GM21737 (cell line): Measurements from ENCODE around the gene TBATA.

Experiments
- ATAC-seq: cut with Tn5 transposase; IDR thresholded peaks from one replicate; pipeline ENCODE4 v1.9.1; 2021; ENCODE audit warnings: mild to moderate bottlenecking, moderate library complexity; ENCODE audit not compliant: unreplicated experiment

The TBATA gene

DNA sequence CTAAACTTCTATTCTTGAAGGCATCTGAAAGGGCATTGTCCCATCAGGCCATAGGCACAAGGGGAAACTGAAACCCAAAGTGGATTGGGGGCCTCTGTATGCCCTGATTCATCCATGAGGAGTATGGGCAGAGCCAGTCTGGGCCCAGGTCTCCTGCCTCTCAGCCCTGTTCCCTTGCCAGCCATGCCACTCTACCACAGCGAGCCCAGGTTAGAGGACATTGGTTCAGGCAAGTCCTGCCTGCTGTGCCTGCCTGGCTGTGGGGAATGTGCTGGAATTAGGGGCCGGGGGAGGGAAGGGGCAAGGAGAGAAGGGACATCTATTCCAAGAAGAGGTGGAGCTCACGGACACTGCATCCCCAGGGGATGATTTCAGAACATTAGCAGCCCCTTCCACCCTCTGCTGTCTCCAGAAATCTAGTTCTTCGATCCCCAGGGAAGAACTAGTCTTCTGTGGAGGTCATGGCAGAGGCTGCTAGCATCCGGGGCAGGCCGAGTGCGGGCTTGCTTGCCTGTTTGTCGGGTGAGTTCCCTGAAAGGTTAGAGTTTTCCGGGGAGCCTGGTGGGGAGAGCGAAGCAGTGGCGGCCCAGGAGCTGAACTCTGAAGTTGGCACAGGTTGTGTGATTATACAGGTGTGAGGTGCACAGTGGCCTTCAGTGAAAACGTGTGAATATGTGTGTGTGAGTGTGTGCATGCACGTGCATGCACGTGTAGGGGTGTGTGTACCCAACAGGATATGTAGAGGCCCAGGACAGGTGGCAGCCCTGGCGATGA is 37.8 kb downstream of the TBATA start:
- no peak for ATAC-seq

DNA sequence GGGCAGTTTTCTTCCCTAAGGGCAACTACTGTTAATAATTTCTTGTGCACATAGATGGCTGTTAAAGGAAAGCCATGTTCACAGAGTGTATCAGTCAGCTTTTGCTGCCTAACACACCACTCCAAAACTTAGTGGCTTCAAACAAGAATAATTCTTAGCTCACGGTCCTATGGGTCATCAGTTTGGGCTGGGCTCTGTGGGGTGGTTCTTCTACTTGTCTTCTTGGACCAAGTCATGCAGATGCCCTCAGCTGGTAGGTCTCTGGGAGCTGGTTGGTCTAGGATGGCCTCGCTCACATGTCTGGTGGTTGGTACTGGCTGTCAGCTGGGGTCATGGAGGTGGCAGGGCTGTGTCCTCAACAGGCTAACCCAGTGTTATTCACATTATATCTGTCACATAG is 39.6 kb downstream of the TBATA start:
- no peak for ATAC-seq

DNA sequence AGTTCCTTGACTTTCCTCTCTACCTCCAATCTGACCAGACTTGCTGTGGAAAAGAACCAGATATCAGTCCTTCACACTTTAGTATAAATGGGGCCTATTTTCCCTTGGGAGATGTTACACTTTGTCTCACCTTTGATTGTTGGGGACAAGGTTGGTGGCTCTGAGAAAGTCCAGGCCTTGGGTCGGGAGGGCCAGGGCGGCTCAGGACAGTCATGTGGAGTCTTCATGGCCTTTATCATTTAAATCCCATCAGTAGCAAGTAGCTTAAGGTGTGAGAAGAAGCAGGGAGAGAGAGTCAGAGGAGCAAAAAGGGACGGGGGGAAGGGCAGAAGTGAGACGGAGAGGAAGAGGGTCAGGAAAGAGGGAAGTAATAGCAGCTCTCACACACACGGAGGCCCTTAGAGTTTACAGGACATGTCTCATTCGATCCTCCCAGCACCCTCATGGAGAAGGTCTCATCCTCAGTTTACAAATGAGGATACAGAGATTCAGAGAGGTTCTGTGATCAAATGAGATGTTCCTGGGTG is 40.5 kb downstream of the TBATA start:
- no peak for ATAC-seq

DNA sequence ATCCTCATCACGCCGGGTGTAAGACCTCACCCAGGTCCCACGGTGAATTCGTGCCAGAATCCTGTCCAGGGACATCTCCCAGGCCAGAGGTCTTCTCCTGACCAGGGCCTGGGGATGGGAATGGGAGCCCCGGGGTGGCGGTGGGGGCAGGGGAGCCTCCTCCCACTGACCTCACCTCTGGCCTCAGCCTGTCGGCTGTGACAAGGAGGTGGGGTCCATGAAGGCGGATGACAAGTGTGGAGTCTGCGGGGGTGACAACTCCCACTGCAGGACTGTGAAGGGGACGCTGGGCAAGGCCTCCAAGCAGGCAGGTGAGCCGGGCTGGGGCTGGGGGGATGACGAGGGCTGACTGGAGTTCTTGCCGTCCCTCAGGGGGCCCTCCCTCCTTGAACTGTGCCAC is 41.3 kb downstream of the TBATA start:
- no peak for ATAC-seq

DNA sequence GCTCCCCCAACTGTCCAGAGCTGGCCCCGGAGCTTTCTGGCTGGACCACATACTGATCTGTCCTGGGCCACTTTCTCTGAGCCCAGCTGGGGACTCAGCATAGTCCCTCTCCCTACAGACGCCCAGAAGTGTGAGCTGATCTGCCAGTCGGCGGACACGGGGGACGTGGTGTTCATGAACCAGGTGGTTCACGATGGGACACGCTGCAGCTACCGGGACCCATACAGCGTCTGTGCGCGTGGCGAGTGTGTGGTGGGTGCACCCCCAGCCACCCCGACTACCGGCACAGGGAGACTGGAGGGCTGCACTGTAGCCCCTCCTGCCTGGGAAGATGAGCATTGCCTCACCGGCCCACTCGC is 41.8 kb downstream of the TBATA start:
- ATAC-seq, result no peak

DNA sequence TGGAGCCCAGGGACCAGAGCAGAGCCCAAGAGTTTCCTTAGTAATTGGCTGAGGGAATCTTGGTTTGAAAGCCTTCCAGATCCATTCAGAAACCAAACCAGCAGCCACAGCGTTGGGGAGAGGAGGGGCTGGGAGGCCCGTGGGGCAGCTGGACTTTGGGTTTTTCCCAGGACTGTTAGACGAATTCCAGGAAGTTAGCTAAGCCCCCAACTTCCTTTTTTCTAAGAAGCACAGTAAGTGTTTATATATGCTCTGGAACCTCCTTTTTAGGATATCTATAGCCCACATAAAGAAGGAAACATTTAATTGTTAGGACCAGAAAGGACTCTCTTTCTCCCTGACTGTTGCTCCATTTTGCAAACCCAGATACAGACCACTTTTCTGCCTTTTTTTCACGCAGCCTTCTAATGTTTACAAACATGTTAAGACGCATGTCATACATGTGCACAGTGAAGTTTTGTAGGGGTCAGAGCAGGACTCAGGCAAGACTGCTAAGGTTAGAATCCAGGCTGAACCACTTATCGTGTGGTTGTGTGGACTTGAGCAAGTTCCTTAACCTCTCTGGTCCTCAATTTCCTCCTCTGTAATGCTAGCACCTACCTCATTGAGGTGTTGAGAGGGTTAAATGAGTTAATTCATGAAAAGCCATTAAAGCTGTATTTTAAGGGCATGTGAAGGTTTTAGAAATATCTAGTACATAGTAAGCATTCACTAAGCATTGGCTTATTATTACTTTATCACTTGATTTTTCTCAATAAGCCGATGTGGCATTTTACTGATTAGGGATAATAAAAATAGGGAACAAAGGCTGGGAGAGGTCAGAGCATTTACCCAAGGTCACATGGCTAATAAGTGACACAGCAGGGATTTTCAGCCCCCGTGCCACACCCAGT is 42.4 kb downstream of the TBATA start:
- no peak for ATAC-seq

DNA sequence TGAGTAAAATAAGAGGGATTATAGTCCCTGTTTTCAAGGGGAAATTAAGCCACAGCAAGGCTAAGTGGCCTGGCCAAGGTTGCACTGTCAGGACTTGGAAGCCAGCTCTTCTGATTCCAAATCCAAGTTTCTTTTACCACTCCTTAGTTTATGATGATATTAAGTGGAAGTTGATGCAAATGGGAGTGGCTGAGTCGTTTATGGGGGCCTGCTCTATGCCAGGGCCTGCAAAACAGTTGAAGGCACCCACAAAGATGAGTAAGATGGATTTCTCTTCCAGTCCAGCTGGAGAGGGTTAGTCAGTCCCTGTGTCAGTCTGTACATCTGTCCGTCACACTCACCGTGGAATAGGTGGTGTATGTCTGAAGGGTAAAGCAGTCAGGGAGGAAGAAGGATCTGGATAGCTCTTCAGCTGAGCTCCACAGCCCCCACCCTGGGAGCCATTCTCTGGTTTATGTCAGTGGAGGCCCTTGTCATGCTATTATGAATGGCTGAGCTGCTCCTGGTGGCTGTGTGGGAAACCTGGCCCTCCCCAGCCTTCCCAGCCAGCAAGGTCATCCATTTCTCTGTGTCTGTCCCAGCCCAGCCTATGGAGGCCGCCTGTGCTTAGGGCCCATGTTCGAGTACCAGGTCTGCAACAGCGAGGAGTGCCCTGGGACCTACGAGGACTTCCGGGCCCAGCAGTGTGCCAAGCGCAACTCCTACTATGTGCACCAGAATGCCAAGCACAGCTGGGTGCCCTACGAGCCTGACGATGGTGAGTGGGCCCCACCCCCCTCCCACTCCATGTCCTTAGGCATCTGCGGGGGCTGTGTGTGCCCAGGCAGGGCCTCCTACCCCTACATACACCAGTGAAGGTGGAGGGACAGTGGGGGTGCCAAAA is 44.5 kb downstream of the TBATA start:
- ATAC-seq, result no peak

DNA sequence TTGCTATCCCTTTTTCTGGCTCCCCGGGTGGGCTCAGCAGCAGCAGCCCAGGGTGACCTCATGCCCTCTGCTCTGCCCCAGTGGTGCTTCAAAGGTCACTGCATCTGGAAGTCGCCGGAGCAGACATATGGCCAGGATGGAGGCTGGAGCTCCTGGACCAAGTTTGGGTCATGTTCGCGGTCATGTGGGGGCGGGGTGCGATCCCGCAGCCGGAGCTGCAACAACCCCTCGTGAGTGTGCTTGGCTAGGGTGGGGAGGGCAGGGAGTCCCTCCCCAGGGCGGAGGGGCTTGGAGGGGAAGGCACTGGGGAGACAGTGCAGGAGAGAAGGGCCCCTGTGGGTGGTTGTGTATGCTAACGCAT is 46.4 kb downstream of the TBATA start:
- no peak for ATAC-seq

DNA sequence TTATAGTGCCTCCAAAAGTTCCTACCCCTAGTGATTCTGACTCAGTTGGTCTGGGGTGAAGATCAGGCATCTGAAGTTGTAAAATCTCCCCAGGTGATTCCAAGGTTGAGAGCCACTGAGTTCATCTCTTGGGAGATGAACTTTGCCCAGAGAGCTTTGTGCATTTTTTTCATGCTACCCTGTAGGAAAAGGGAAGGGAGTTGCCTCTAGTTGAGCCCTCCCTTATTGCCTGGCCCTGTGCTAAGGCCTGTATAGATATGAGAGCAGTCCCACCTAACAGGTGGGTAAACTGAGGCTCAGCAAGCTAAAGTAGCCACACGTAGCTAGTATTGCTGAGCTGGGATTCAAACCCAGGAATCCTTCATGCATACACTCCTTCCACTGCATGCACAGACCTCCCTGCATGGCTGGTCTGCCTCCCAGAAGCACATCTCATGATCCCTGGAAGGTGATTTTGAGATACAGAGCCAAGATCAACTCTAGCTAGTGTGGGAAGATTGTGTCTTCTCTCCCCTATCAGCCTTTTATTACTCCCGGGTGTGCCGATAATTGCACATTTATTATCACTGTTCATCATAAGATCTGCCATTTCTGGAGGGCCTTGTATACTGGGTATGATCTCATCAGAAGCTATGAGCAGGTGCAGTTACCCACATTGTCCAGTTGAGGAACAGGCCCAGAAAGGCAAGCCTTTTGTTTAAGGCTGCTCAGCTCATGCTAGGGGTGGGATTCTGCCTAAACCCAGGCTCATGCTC is 47.0 kb downstream of the TBATA start:
- ATAC-seq, result no peak

DNA sequence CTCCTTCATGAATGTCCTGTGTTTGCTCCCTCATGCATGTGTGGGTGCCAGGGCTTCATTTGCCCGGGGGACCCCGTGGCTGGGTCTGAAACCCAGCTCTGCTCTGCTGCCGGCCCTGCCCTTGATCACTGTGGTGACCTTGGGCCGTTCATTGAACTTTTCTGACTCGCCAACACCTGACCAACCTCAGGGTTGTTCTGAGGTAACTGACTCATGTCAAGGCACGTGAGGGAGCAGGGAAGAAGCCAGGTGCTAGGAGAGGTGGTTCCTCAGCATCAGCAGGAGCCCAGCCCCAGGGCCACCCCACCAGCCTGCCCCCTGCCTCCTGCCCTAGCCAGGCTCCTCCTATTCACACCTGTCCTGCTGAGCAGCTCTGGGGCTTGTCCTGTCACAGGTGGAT is 47.9 kb downstream of the TBATA start:
- ATAC-seq, result no peak

DNA sequence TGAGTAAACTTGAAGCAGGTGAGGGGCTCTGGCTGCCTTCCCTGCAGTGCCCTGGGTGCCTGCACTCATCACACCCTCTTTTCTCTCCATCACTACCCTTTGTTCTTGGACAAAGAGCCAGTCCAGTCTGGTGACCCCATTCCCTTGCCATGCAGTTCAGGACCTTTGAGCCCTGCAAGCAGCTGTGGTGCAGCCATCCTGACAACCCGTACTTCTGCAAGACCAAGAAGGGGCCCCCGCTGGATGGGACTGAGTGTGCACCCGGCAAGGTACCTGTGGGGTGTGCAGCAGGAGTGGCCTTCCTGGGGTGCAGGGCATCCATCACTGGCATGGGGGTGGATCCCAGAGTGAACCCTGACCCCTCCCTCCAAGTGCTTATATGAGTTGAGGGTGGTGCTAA is 48.7 kb downstream of the TBATA start:
- no peak for ATAC-seq

DNA sequence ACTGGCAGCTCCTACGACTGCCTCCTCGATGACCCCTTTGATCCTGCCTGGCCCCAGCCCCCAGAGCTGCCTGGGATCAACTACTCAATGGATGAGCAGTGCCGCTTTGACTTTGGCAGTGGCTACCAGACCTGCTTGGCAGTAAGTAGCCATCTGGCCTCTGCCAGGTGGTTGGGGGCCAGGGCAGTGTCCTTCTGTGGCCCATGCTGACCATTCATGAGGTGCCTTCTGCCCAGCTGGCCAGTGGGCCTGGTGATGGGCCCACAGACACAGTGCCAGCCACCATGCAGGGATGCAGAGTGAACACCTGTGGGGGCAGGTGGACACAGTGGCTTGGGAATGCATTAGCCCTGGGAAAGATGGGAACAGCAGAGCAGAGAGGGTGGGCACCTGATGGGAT is 50.0 kb downstream of the TBATA start:
- ATAC-seq, result no peak

DNA sequence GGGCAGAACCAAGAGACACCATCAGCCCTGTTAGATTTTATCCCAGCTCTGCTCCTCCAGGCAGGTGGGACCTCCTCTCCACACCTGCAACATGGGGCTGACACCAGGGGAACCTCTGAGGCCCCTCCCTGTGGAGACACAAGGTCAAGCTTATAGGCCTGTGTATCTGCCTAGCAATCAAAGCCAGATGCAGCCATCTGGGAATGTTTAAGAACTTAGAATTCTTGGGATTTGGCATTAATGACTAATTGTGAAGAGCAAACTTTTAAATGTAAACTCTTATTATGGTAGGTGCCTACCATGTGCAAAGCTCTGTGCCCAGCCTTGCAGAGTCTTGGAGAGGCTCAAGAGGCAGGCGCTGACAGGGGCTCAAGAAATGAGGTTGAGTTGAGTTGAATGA is 52.1 kb downstream of the TBATA start:
- no peak for ATAC-seq

DNA sequence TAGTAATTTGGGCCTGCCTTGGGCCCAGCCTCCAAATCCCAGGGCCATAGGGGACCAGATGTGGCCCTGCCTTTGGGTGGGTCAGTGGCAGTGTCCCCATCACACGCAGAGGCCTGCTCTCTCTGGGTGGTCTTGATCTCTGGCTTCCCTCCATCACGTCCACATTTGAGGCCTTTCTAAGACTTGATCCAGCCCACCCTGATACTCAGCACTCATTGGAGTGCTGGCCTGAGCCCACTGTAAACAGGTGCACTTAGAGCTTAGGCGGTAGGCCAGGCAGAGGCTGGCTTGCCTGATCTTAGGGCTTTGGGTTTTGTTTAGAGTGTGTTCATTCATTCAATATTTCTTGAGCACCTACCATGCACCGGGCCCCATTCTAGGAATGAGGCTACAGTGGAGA is 52.6 kb downstream of the TBATA start:
- ATAC-seq, result no peak

DNA sequence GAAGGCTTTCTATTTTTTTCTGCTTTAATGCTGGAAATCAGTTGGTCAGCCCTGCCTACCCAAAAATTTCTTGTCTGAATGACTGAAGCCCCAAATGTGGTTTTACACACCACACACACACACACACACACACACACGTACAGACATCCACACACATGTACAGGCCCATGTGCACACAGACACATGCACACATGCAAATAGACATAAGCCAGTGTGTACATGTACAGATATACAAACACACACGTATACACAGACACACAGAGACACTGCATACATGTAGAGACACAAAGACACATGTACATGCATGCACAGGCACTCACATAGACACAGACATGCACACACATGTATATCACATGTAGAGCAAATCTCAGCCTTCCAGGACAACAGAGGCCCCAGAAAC is 54.2 kb downstream of the TBATA start:
- no peak for ATAC-seq

DNA sequence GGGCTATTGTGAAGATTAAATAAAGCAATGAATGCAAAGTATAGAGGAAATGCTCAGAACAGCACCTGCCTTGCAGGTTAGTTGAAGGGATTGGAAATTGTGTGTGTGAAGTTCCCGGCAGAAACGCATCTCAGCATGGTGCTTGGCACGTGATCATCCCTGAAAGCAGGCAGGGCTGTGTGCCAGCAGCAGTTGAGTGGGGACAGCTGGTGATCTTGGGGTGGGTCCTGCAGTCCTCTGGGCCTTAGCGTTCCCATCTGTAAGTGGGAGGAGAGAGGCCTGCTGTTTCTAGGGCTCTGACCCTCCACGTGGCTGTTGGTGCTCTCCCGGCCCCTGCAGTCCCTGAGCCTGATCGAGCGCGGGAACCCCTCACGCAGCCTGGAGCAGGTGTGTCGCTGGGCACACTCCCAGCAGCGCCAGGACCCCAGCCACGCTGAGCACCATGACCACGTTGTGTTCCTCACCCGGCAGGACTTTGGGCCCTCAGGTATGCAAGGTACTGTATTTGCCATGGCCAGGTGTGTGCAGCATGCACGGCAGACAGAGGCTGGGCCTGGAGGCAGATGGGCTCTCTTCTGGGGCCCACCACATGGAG is 55.3 kb downstream of the TBATA start:
- no peak for ATAC-seq

DNA sequence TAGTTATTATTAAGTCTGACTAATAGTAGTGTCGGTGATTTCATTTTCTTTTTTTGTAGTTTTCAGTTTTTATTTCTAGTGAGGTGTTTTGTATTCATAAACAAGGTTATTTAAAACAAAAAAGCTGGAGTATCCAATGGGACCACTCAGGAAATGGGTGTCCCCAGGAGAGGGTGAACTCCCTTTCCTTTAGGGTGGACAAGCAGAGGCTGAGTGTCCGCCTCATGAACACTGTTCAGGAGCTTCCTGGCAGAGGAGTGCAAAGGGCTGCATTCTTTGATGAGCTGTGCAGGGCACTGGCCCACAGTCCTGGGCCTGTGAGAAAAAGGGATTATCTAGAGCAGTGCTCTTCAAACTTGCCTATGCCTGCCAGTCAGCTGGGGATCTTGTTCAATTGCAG is 56.8 kb downstream of the TBATA start:
- ATAC-seq, result no peak

DNA sequence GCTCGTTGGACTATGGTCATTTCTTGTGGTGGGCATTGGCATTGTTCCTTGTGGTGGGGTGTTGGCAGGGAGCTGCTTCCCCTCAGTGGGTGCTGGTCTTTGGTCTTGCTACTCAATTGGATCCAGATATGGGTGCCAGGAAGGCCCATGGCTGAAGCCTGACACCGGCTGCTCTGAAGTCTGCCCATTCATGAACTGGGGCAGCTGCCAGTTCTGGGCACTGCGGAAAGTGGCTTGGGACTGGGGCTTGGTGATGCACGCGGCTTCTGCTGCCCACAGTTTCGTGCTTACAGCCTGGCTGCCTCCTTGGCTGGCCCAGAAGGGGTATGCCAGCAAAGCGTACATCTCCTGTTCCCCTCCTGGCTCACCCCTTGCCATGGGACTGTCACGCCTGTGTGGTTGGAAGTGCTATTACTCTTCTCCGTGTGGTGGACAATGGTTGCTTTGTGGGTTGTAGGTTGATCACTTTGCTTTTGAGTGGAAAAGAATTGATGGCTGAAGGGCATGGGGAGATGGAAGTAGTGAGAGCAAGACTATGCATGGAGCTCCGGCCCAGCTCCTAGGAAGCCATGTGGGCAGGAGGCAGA is 58.2 kb downstream of the TBATA start:
- ATAC-seq, result no peak

DNA sequence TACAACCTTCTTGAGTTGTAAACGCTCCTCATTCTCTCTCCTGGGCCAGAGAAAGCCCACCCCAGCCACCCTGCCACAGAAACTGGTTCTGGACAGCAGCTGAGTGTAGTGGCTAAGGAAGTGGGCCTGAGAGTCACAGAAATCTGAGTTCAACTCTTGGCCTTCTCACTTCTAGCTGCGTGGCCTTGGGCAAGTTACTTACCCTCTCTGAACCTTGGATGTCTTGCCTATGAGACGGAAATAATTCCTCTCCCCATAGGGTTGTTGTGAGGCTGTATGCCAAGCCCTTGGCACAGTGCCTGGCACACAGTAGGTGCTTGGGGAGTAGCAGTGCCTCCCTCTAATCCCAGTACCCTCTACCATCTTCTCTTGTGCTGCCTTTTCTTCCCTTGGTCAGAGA is 61.4 kb downstream of the TBATA start:
- ATAC-seq, result no peak
